Astrocyte (in vitro differentiated cells and primary cell): ENCODE data around the gene IWS1.

Experiments used
- EZH2 ChIP-seq: IDR thresholded peaks from 2 replicates; pipeline ENCODE4 v1.6.1; 2012; ENCODE audit warnings: mild to moderate bottlenecking, low read length, inconsistent platforms; ENCODE audit not compliant: insufficient read depth
- TF ChIP-seq, protein P1 (sequence below): IDR thresholded peaks from 2 replicates; pipeline ENCODE4 v1.5.1; 2011; ENCODE audit warnings: low read depth, mild to moderate bottlenecking, inconsistent platforms, low read length, moderate library complexity; ENCODE audit not compliant: insufficient read depth

DNA sequence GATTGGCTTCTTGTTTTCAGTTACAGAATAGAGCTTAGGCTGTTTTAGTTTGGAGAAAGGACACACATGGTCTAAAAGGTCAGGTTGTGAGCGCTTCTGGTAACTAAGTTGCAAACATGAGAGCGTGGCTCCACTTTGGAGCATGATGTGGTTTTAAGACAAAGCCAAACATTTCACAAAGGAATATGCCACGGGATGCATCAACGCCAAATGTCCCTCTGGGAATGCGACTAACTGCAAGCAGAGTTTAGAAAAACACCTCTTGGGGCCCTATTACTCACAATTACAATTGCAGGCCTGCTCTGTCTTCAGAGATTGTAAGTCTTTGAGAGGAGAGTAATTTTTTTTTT lies 34.6 kb upstream of the IWS1 start:
- TF ChIP-seq, protein P1, sequence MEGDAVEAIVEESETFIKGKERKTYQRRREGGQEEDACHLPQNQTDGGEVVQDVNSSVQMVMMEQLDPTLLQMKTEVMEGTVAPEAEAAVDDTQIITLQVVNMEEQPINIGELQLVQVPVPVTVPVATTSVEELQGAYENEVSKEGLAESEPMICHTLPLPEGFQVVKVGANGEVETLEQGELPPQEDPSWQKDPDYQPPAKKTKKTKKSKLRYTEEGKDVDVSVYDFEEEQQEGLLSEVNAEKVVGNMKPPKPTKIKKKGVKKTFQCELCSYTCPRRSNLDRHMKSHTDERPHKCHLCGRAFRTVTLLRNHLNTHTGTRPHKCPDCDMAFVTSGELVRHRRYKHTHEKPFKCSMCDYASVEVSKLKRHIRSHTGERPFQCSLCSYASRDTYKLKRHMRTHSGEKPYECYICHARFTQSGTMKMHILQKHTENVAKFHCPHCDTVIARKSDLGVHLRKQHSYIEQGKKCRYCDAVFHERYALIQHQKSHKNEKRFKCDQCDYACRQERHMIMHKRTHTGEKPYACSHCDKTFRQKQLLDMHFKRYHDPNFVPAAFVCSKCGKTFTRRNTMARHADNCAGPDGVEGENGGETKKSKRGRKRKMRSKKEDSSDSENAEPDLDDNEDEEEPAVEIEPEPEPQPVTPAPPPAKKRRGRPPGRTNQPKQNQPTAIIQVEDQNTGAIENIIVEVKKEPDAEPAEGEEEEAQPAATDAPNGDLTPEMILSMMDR: no peak
- no peak for TF ChIP-seq EZH2
